Karpas-422 (cell line): ENCODE measurements around the gene ZNF444. TPM values are rescaled to one million over a fixed set of nuclear protein-coding genes. Genes with fewer than 3 reads are reported as not detected.

Source experiments
- DNase-seq: peaks from one replicate; pipeline ENCODE4 v3.0.0-alpha.2; 2015
- H2AFZ ChIP-seq: fragments of 200-600 bp; sonication (generic); 2 replicates; pipeline ENCODE4 v1.6.1; 2014; ENCODE audit warnings: antibody characterized with exemption, low read length, mixed read lengths
- H3K27ac ChIP-seq: fragments of 200-600 bp; sonication (generic); 2 replicates; pipeline ENCODE4 v1.5.1; 2014; ENCODE audit warnings: mild to moderate bottlenecking, low read length, moderate library complexity
- H3K27me3 ChIP-seq: fragments of 200-600 bp; sonication (generic); 2 replicates; pipeline ENCODE4 v1.6.1; 2014; ENCODE audit warnings: low read length, mixed read lengths
- H3K36me3 ChIP-seq: fragments of 200-600 bp; sonication (generic); 2 replicates; pipeline ENCODE4 v1.6.1; 2014; ENCODE audit warnings: low read length, mixed read lengths; ENCODE audit not compliant: insufficient read depth
- H3K4me1 ChIP-seq: fragments of 200-600 bp; sonication (generic); 2 replicates; pipeline ENCODE4 v1.6.1; 2014; ENCODE audit warnings: mild to moderate bottlenecking, low read length, mixed read lengths
- H3K4me2 ChIP-seq: fragments of 200-600 bp; sonication (generic); 2 replicates; pipeline ENCODE4 v1.6.1; 2014; ENCODE audit warnings: low read length, low read depth, mild to moderate bottlenecking; ENCODE audit not compliant: poor library complexity, severe bottlenecking
- H3K4me3 ChIP-seq: fragments of 200-600 bp; sonication (generic); 2 replicates; pipeline ENCODE4 v1.5.1; 2014; ENCODE audit warnings: mild to moderate bottlenecking, antibody characterized with exemption, low read length, mixed read lengths
- H3K79me2 ChIP-seq: fragments of 200-600 bp; sonication (generic); 2 replicates; pipeline ENCODE4 v1.6.1; 2014; ENCODE audit warnings: mild to moderate bottlenecking, low read length, mixed read lengths
- H3K9ac ChIP-seq: fragments of 200-600 bp; sonication (generic); 2 replicates; pipeline ENCODE4 v1.6.0; 2014; ENCODE audit warnings: low read length
- H3K9me2 ChIP-seq: fragments of 200-600 bp; sonication (generic), shearing (Covaris generic); replicated peaks from 2 replicates; pipeline ENCODE4 v1.6.0; 2014; ENCODE audit warnings: mild to moderate bottlenecking, low read length, moderate library complexity; ENCODE audit not compliant: insufficient read depth
- H3K9me3 ChIP-seq: fragments of 300-700, 200-600 bp; sonication (generic); 2 replicates; pipeline ENCODE4 v1.6.1; 2014; ENCODE audit warnings: low read length, mixed read lengths
- H4K20me1 ChIP-seq: fragments of 200-600 bp; sonication (generic); 2 replicates; pipeline ENCODE4 v1.6.1; 2014; ENCODE audit warnings: mild to moderate bottlenecking, antibody characterized with exemption, low read length, low read depth; ENCODE audit not compliant: insufficient read depth
- total RNA-seq: library from RNA; depleted of rRNA; stranded (reverse); fragments of >200 nt; shearing (Covaris generic); gene quantifications from 2 replicates; pipeline ENCODE4 v1.2.3, GENCODE V29; 2014; ENCODE audit warnings: low replicate concordance

ZNF444 gene
- total RNA-seq, 1 experiment from 2014 or later, result 12.5 TPM

GRCh38 chr19:56116606-56117005 is 24.5 kb upstream of the ZNF444 start:
- H3K9me3 ChIP-seq, result no peaks in the 10 kb centered on the region
- H3K27ac ChIP-seq, result no peak overlapping the region
- H3K4me1 ChIP-seq, result peaks cover 45% of the 10 kb centered on the region
- H3K9ac ChIP-seq, result no peak overlapping the region
- no peaks in the 10 kb centered on the region for H3K36me3 ChIP-seq
- H4K20me1 ChIP-seq, result peaks cover 72% of the 10 kb centered on the region
- no peak overlapping the region for H3K4me3 ChIP-seq
- no peak for DNase-seq
- H3K9me2 ChIP-seq, result no peaks in the 10 kb centered on the region
- H3K79me2 ChIP-seq, result peaks cover 90% of the 10 kb centered on the region
- no peak overlapping the region for H2AFZ ChIP-seq
- no peak overlapping the region for H3K4me2 ChIP-seq
- no peaks in the 10 kb centered on the region for H3K27me3 ChIP-seq

- no peak overlapping the region for H3K4me2 ChIP-seq
- H3K9me2 ChIP-seq, result no peaks in the 10 kb centered on the region
- no peak overlapping the region for H2AFZ ChIP-seq
- no peak overlapping the region for H3K9ac ChIP-seq
- DNase-seq, result no peak
- no peaks in the 10 kb centered on the region for H3K9me3 ChIP-seq
- peaks cover 42% of the 10 kb centered on the region for H3K4me1 ChIP-seq
- no peak overlapping the region for H3K27ac ChIP-seq
- H3K36me3 ChIP-seq, result no peaks in the 10 kb centered on the region
- H4K20me1 ChIP-seq, result peaks cover 64% of the 10 kb centered on the region
- no peak overlapping the region for H3K4me3 ChIP-seq
- H3K79me2 ChIP-seq, result peaks cover 82% of the 10 kb centered on the region
- no peaks in the 10 kb centered on the region for H3K27me3 ChIP-seq
Measured at GRCh38 chr19:56117376-56117884, 23.7 kb upstream of the ZNF444 start.

GRCh38 chr19:56117889-56118288 is 23.2 kb upstream of the ZNF444 start:
- Histone ChIP-seq H3K4me2 (no peak overlapping the region), H3K36me3 (no peaks in the 10 kb centered on the region), H3K9me3 (no peaks in the 10 kb centered on the region), H3K4me1 (peaks cover 37% of the 10 kb centered on the region), H3K27ac (no peak overlapping the region), H3K9ac (no peak overlapping the region), H2AFZ (no peak overlapping the region), H3K4me3 (no peak overlapping the region), H4K20me1 (peaks cover 61% of the 10 kb centered on the region), H3K79me2 (peaks cover 77% of the 10 kb centered on the region), H3K9me2 (no peaks in the 10 kb centered on the region), H3K27me3 (no peaks in the 10 kb centered on the region)
- no peak for DNase-seq

- H3K79me2 ChIP-seq, result peaks cover 67% of the 10 kb centered on the region
- no peaks in the 10 kb centered on the region for H3K9me2 ChIP-seq
- DNase-seq, result no peak
- no peaks in the 10 kb centered on the region for H3K9me3 ChIP-seq
- peak overlapping the region; percentile 85 for H3K27ac ChIP-seq
- no peaks in the 10 kb centered on the region for H3K36me3 ChIP-seq
- peaks cover 50% of the 10 kb centered on the region for H4K20me1 ChIP-seq
- H3K4me2 ChIP-seq, result peak overlapping the region; percentile 83
- H3K4me1 ChIP-seq, result peaks cover 27% of the 10 kb centered on the region
- H3K27me3 ChIP-seq, result no peaks in the 10 kb centered on the region
- peak overlapping the region; percentile 89 for H3K9ac ChIP-seq
- H3K4me3 ChIP-seq, result peak overlapping the region; percentile 73
- H2AFZ ChIP-seq, result no peak overlapping the region
Measured at GRCh38 chr19:56118666-56119581, 22.2 kb upstream of the ZNF444 start.

- H3K79me2 ChIP-seq, result peaks cover 60% of the 10 kb centered on the region
- H3K27ac ChIP-seq, result peak overlapping the region; percentile 85
- no peaks in the 10 kb centered on the region for H3K27me3 ChIP-seq
- peak overlapping the region; percentile 73 for H3K4me3 ChIP-seq
- H3K9ac ChIP-seq, result peak overlapping the region; percentile 89
- peaks cover 23% of the 10 kb centered on the region for H3K4me1 ChIP-seq
- peaks cover 46% of the 10 kb centered on the region for H4K20me1 ChIP-seq
- no peak for DNase-seq
- H3K9me2 ChIP-seq, result no peaks in the 10 kb centered on the region
- H3K9me3 ChIP-seq, result no peaks in the 10 kb centered on the region
- H2AFZ ChIP-seq, result no peak overlapping the region
- H3K4me2 ChIP-seq, result peak overlapping the region; percentile 83
- H3K36me3 ChIP-seq, result no peaks in the 10 kb centered on the region
Measured at GRCh38 chr19:56119582-56119978, 21.5 kb upstream of the ZNF444 start.

GRCh38 chr19:56120002-56120370 is 21.1 kb upstream of the ZNF444 start:
- Histone ChIP-seq H3K9ac (peak overlapping the region; percentile 89), H3K79me2 (peaks cover 56% of the 10 kb centered on the region), H3K4me2 (peak overlapping the region; percentile 83), H3K9me2 (no peaks in the 10 kb centered on the region), H3K4me3 (peak overlapping the region; percentile 73), H4K20me1 (peaks cover 42% of the 10 kb centered on the region), H2AFZ (no peak overlapping the region), H3K27me3 (no peaks in the 10 kb centered on the region), H3K9me3 (no peaks in the 10 kb centered on the region), H3K4me1 (peaks cover 19% of the 10 kb centered on the region), H3K27ac (peak overlapping the region; percentile 85), H3K36me3 (no peaks in the 10 kb centered on the region)
- DNase-seq, result no peak

GRCh38 chr19:56120371-56121179 is 20.5 kb upstream of the ZNF444 start:
- no peaks in the 10 kb centered on the region for H3K36me3 ChIP-seq
- H3K79me2 ChIP-seq, result peaks cover 50% of the 10 kb centered on the region
- H3K27ac ChIP-seq, result peak overlapping the region; percentile 85
- peak overlapping the region; percentile 73 for H3K4me3 ChIP-seq
- H3K9ac ChIP-seq, result peak overlapping the region; percentile 89
- no peak overlapping the region for H2AFZ ChIP-seq
- DNase-seq, result peak; percentile 96
- no peaks in the 10 kb centered on the region for H3K9me3 ChIP-seq
- peak overlapping the region; percentile 83 for H3K4me2 ChIP-seq
- no peaks in the 10 kb centered on the region for H3K9me2 ChIP-seq
- H3K4me1 ChIP-seq, result peaks cover 18% of the 10 kb centered on the region
- peaks cover 39% of the 10 kb centered on the region for H4K20me1 ChIP-seq
- H3K27me3 ChIP-seq, result no peaks in the 10 kb centered on the region
